Ascending aorta (tissue), 2 donors: ENCODE results near the gene CST9. TPM values are rescaled to one million over a fixed set of nuclear protein-coding genes. Genes with fewer than 3 reads are reported as not detected.
"Not testable (repeated sequence)": the region's sequence is repeated elsewhere in the genome, so short reads cannot be mapped to it uniquely, and the experiment has no call there.

Experiments used
- DNase-seq, 2 donors: peaks; one replicate each; pipeline ENCODE4 v3.0.0-alpha.2; 2019; ENCODE audit warnings: low spot score in 2 of 2
- H3K27ac ChIP-seq, 2 donors: fragments of 200-600 bp; sonication (generic); one replicate each; pipeline ENCODE4 v1.5.1; 2016 to 2017; ENCODE audit warnings: mild to moderate bottlenecking in 1 of 2
- H3K27me3 ChIP-seq: fragments of 200-600 bp; sonication (generic); one replicate; pipeline ENCODE4 v1.5.1; 2017
- H3K36me3 ChIP-seq, 2 donors: fragments of 200-600 bp; sonication (generic); one replicate each; pipeline ENCODE4 v1.5.1; 2016
- H3K4me1 ChIP-seq, 2 donors: fragments of 200-600 bp; sonication (generic); one replicate each; pipeline ENCODE4 v1.5.1; 2016 to 2017; ENCODE audit warnings: mild to moderate bottlenecking in 1 of 2
- H3K4me3 ChIP-seq, 2 donors: fragments of 200-600 bp; sonication (generic); one replicate each; pipeline ENCODE4 v1.5.1; 2016 to 2017; ENCODE audit warnings: mild to moderate bottlenecking in 1 of 2
- H3K9me3 ChIP-seq, 2 donors: fragments of 200-600 bp; sonication (generic); one replicate each; pipeline ENCODE4 v1.5.1; 2016
- intact Hi-C: fragments of 100-400 bp; cut with DNase I; formaldehyde crosslinking; loops from one replicate; pipeline ENCODE4 v1.15.1; 2023
- total RNA-seq: library from RNA; depleted of rRNA; stranded (reverse); fragments of >200 nt; gene quantifications from one replicate; pipeline ENCODE4 v1.1.0, GENCODE V29; 2016
- TF ChIP-seq, protein P1 (sequence below), 3 experiments: fragments of 200-600 bp in 2 of 3; fragments of 450-650 bp in 1 of 3; sonication (generic) in 2 of 3; IDR thresholded peaks; one replicate each; pipeline ENCODE4 v1.5.1; 2016 to 2019; ENCODE audit warnings: antibody characterized with exemption in 3 of 3, mild to moderate bottlenecking in 1 of 3, moderate library complexity in 1 of 3

The CST9 gene
- total RNA-seq, 1 donor from 2014 or later: not detected

DNA sequence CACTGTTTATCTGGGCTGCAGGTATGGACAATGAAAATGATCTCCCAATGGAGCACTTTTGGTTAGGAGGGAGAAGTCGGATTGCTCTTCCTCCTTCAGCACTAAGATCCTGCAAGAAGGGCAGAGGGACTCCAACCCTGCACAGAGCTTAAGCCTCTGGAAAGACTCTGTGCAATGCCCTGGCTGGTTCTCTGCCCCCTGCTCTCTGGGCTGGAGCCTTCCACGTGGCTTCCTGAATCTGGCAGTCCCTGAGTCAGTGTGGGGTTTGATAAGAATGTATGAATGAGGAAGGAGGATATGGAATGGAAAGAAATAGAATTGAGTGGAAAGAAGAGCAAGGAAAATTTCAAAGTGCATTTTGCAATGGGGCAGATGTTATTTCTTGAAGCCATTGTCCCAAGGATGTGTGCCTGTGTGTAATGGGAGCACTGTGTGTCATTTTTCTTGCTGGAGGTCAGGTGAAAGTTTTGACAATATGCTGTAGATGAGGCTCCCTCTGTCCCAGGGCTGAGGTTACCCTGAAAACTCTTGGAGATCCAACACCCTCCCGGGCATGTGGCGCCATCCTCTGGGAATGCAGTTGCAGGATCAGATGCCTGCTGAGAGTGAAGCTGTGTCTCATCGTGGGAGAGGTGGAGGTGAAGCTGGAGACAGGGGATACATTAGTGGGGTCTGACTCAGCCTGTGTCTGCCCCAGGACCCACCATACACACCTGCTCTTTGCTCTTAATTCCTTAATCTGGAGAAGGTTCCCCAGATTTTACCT is 21.1 kb downstream of the CST9 start:
- no peaks in the 10 kb centered on the region for H3K4me1 ChIP-seq
- intact Hi-C loops: no loop called here

DNA sequence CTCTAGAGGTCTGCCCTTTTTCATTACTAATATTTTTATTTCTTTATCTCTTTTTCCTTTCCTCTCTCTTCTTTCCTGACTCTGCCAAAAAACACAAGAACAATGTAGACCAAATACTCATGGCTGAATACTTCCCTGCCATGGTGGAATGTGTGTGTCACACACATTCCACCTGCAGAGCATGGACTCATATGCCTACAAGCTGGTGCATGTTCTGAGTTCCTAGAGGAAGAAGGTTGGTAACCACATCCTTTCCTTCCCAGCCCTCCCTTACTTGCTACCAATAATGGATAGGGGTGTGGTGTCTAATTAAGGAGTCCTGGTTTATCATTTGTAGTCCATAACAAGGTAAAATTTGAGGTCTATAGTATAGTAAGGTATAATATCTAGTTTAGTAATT is 22.2 kb downstream of the CST9 start:
- Histone ChIP-seq H3K27me3 (no peaks in the 10 kb centered on the region), H3K36me3 (no peaks in the 10 kb centered on the region), H3K9me3 (no peaks in the 10 kb centered on the region), H3K27ac (no peak overlapping the region), H3K4me3 (no peak overlapping the region), H3K4me1 (no peaks in the 10 kb centered on the region)
- intact Hi-C loops: no loop called here
- no peak for DNase-seq
- TF ChIP-seq, protein P1, sequence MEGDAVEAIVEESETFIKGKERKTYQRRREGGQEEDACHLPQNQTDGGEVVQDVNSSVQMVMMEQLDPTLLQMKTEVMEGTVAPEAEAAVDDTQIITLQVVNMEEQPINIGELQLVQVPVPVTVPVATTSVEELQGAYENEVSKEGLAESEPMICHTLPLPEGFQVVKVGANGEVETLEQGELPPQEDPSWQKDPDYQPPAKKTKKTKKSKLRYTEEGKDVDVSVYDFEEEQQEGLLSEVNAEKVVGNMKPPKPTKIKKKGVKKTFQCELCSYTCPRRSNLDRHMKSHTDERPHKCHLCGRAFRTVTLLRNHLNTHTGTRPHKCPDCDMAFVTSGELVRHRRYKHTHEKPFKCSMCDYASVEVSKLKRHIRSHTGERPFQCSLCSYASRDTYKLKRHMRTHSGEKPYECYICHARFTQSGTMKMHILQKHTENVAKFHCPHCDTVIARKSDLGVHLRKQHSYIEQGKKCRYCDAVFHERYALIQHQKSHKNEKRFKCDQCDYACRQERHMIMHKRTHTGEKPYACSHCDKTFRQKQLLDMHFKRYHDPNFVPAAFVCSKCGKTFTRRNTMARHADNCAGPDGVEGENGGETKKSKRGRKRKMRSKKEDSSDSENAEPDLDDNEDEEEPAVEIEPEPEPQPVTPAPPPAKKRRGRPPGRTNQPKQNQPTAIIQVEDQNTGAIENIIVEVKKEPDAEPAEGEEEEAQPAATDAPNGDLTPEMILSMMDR (IDR thresholded peaks at IDR 0.05): no peak

More for the DNA sequence above, 21.1 kb downstream of the CST9 start:
- no peak overlapping the region for H3K27ac ChIP-seq
- no peaks in the 10 kb centered on the region for H3K9me3 ChIP-seq
- TF ChIP-seq, protein P1 (IDR thresholded peaks at IDR 0.05): no peak
- no peaks in the 10 kb centered on the region for H3K27me3 ChIP-seq
- no peak overlapping the region for H3K4me3 ChIP-seq
- DNase-seq: no peak
- no peaks in the 10 kb centered on the region for H3K36me3 ChIP-seq

DNA sequence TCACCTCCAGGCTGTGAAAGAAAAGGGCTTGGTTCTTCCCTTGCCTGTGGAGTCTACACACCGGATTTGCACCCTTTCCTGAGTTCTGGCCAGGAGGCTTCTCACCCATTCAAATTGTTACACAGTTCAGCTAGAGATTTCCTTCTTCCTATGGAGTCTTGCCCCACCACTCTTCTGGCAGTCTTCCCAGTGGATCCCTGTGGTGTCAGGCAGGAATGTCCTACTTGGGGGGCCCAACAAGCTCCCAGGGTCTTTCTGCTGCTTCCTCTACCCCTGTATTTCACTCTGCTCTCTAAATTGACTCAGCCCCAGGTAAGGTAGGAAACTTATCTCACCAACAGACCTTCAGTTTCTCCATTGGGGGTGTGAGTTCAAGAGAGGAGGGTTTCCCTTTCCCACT is 23.4 kb downstream of the CST9 start:
- H3K9me3 ChIP-seq: no peaks in the 10 kb centered on the region
- TF ChIP-seq, protein P1 (IDR thresholded peaks at IDR 0.05): no peak
- no peak for DNase-seq
- no peaks in the 10 kb centered on the region for H3K27me3 ChIP-seq
- H3K4me1 ChIP-seq: no peaks in the 10 kb centered on the region
- H3K27ac ChIP-seq: no peak overlapping the region
- H3K4me3 ChIP-seq: no peak overlapping the region
- no peaks in the 10 kb centered on the region for H3K36me3 ChIP-seq
- intact Hi-C loops: no loop called here

DNA sequence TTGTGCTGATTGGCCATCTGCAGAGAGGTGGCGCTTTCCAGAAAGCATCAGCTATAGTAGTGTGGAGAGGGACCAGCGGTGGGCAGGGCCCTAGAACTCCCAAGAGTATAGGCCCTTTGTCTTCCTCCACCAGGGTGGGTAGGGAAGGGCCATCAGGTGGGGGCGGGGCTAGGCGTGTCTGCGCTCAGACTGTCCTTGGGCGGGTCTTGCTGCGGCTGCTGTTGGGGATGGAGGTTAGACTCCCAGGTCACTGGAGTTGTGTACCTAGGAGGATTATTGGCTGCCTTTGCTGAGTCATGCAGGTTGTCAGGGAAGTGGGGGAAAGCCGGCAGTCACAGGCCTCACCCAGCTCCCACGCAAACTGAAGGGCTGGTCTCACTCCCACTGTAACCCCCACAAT is 23.9 kb downstream of the CST9 start:
- H3K36me3 ChIP-seq, H3K27me3 ChIP-seq, H3K9me3 ChIP-seq, intact Hi-C loops, H3K4me1 ChIP-seq, DNase-seq, H3K27ac ChIP-seq, H3K4me3 ChIP-seq: not testable (repeated sequence)

DNA sequence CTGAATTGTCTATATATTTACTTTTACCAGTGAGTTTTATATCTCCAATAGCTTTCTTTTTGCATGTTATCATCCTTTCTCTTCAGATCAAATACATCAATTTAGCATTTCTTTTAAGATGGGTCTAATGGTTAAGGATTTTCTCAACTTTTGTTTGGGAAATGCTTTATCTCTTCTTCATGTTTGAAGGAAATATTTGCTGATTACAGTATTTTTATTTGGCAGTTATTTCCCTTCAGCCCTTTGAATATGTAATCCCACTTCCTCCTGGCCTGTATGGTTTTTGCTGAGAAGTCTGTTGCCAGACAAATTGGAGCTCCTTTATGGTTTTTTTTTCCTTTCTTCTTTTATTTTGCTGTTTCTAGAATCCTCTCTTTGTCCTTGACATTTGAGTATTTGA is 30.7 kb downstream of the CST9 start:
- no peaks in the 10 kb centered on the region for H3K36me3 ChIP-seq
- intact Hi-C loops: no loop called here
- H3K27ac ChIP-seq: no peak overlapping the region
- H3K4me1 ChIP-seq: no peaks in the 10 kb centered on the region
- DNase-seq: no peak
- H3K4me3 ChIP-seq: no peak overlapping the region
- no peaks in the 10 kb centered on the region for H3K9me3 ChIP-seq
- no peaks in the 10 kb centered on the region for H3K27me3 ChIP-seq
- TF ChIP-seq, protein P1 (IDR thresholded peaks at IDR 0.05): no peak

DNA sequence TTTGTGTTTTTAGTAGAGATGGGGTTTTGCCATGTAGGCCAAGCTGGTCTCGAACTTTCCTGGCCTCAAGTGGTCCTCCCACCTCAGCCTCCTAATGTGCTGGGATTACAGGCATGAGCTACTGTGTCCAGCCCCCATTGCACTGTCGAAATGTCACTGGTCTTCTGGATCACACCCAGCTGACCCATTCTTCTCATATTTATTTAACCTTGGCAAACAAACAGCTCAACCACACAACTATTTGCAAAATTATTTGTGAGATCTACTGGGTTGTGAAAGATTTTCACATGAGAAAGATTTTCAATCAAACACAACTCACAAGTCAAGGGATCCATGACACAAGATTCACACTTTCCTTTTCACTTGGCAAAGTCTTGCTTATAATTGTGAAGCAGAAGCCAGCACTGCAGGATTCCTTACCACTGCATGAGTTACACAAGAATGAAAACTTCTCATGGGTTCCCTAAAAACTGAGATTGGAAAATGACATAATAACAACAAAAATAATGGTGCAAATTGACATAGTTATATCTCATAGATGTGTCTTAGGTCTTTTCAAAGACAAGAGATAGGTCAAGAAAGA is 35.4 kb downstream of the CST9 start:
- H3K27ac ChIP-seq: no peak overlapping the region
- no peaks in the 10 kb centered on the region for H3K27me3 ChIP-seq
- H3K36me3 ChIP-seq: no peaks in the 10 kb centered on the region
- H3K4me3 ChIP-seq: no peak overlapping the region
- no peaks in the 10 kb centered on the region for H3K4me1 ChIP-seq
- intact Hi-C loops: no loop called here
- H3K9me3 ChIP-seq: no peaks in the 10 kb centered on the region
- TF ChIP-seq, protein P1 (IDR thresholded peaks at IDR 0.05): no peak
- no peak for DNase-seq
